ENCODE measurements around the gene DCTPP1. TPM values are rescaled to one million over a fixed set of nuclear protein-coding genes. Genes with fewer than 3 reads are reported as not detected.

Gene DCTPP1
- total and polyA plus RNA-seq, 9 of the 15 experiments (the other 6 are each of a cell fraction or from before 2014, with no cell fraction given): 45.0 to 132 (median 80.6) TPM

DNA sequence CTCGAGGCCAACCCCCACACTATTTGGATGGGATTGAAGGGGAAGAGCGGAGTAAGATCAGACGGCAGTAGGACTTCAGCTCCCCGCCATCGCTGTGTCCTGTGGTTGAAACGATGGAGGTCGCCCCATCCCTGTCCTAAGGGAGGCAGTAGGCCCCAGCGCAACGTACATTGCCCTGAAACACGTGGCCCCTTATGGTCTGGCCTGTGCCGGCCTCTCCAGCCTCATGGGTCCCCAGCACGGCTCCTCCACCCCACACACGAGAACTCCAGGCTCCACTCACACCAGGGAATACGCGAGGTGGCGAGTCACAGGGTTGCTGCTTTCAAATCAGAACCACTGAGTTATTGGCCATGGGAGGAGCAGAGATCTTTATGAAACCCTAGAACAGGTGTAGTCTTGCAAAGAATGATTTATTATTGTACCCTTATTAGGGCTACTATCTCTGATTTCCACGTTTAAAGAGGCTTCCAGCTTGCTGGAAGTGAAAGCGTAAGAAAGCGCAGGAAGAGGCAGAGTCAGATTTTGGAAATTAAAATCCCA, 669 bp upstream of the DCTPP1 start (continued):
- no peak for TF ChIP-seq SMAD3 (CRISPR knock-in tag; conservative IDR thresholded peaks at IDR 0.05)
- TF ChIP-seq, protein P1, sequence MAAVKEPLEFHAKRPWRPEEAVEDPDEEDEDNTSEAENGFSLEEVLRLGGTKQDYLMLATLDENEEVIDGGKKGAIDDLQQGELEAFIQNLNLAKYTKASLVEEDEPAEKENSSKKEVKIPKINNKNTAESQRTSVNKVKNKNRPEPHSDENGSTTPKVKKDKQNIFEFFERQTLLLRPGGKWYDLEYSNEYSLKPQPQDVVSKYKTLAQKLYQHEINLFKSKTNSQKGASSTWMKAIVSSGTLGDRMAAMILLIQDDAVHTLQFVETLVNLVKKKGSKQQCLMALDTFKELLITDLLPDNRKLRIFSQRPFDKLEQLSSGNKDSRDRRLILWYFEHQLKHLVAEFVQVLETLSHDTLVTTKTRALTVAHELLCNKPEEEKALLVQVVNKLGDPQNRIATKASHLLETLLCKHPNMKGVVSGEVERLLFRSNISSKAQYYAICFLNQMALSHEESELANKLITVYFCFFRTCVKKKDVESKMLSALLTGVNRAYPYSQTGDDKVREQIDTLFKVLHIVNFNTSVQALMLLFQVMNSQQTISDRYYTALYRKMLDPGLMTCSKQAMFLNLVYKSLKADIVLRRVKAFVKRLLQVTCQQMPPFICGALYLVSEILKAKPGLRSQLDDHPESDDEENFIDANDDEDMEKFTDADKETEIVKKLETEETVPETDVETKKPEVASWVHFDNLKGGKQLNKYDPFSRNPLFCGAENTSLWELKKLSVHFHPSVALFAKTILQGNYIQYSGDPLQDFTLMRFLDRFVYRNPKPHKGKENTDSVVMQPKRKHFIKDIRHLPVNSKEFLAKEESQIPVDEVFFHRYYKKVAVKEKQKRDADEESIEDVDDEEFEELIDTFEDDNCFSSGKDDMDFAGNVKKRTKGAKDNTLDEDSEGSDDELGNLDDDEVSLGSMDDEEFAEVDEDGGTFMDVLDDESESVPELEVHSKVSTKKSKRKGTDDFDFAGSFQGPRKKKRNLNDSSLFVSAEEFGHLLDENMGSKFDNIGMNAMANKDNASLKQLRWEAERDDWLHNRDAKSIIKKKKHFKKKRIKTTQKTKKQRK (IDR thresholded peaks at IDR 0.05; ENCODE audit: borderline replicate concordance, low read depth, low read length): no peak
- TF ChIP-seq PHB (CRISPR knock-in tag; IDR thresholded peaks at IDR 0.05): no peak
- TF ChIP-seq ZNF174 (CRISPR knock-in tag; IDR thresholded peaks at IDR 0.05): no peak
- no peak for TF ChIP-seq CREBBP (IDR thresholded peaks at IDR 0.05; ENCODE audit: low read depth, low read length)
- no peak for TF ChIP-seq MEF2D (tag; conservative IDR thresholded peaks at IDR 0.05; ENCODE audit: low read depth)
- TF ChIP-seq, protein P2, sequence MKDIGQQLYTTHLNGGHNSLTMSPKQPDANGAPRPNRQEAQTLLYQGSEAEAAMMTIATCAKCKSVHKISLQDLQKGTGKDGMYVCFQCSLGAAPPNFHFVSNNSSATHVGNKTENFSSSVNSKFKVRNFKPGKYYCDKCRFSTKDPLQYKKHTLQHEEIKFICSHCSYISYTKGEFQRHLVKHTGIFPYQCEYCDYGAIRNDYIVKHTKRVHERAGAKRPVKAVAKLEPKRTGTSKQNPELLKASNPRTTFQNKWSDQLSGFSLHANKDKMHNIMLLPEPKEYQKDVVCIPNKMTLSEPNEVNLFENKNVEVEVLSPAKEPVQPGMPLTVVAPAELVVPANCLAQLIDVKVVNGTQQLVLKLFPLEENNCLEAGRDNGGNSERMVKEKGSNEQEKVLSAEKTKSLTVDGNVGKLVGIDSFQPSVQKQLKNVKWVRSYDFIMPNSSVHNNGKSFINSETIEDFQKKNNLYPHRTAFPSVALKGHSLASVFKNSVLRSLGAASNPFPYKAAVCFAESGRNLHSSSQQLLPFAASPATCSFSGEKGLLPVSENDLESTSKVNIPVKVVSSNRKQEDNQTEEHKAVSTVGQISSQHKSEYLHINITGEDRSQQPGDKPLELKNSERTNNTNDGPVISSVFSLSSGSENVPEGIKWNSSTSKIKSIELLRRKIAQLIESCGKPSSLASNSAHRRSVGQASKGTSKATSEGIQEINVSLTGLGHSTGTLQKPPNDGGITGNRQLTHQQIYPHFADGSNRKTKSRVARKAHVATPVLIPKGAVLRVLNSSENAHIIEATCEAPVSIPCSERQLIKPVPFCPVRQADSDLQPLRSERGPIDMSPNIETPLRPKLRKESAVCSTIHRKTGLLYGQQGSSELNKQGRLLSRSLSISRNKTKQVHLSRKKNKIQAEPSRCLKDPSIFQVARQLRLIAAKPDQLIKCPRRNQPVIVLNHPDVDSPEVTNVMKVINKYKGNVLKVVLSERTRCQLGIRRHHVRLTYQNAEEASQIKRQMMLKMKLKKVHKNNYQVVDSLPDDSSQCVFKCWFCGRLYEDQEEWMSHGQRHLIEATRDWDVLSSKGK (CRISPR knock-in tag; IDR thresholded peaks at IDR 0.05): no peak
- TF ChIP-seq, protein P3, sequence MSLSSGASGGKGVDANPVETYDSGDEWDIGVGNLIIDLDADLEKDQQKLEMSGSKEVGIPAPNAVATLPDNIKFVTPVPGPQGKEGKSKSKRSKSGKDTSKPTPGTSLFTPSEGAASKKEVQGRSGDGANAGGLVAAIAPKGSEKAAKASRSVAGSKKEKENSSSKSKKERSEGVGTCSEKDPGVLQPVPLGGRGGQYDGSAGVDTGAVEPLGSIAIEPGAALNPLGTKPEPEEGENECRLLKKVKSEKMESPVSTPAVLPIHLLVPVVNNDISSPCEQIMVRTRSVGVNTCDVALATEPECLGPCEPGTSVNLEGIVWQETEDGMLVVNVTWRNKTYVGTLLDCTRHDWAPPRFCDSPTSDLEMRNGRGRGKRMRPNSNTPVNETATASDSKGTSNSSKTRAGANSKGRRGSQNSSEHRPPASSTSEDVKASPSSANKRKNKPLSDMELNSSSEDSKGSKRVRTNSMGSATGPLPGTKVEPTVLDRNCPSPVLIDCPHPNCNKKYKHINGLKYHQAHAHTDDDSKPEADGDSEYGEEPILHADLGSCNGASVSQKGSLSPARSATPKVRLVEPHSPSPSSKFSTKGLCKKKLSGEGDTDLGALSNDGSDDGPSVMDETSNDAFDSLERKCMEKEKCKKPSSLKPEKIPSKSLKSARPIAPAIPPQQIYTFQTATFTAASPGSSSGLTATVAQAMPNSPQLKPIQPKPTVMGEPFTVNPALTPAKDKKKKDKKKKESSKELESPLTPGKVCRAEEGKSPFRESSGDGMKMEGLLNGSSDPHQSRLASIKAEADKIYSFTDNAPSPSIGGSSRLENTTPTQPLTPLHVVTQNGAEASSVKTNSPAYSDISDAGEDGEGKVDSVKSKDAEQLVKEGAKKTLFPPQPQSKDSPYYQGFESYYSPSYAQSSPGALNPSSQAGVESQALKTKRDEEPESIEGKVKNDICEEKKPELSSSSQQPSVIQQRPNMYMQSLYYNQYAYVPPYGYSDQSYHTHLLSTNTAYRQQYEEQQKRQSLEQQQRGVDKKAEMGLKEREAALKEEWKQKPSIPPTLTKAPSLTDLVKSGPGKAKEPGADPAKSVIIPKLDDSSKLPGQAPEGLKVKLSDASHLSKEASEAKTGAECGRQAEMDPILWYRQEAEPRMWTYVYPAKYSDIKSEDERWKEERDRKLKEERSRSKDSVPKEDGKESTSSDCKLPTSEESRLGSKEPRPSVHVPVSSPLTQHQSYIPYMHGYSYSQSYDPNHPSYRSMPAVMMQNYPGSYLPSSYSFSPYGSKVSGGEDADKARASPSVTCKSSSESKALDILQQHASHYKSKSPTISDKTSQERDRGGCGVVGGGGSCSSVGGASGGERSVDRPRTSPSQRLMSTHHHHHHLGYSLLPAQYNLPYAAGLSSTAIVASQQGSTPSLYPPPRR (CRISPR knock-in tag; IDR thresholded peaks at IDR 0.05; ENCODE audit: borderline replicate concordance): no peak
- no peak for TF ChIP-seq HMG20A (CRISPR knock-in tag; conservative IDR thresholded peaks at IDR 0.05)
- TF ChIP-seq, protein P4, sequence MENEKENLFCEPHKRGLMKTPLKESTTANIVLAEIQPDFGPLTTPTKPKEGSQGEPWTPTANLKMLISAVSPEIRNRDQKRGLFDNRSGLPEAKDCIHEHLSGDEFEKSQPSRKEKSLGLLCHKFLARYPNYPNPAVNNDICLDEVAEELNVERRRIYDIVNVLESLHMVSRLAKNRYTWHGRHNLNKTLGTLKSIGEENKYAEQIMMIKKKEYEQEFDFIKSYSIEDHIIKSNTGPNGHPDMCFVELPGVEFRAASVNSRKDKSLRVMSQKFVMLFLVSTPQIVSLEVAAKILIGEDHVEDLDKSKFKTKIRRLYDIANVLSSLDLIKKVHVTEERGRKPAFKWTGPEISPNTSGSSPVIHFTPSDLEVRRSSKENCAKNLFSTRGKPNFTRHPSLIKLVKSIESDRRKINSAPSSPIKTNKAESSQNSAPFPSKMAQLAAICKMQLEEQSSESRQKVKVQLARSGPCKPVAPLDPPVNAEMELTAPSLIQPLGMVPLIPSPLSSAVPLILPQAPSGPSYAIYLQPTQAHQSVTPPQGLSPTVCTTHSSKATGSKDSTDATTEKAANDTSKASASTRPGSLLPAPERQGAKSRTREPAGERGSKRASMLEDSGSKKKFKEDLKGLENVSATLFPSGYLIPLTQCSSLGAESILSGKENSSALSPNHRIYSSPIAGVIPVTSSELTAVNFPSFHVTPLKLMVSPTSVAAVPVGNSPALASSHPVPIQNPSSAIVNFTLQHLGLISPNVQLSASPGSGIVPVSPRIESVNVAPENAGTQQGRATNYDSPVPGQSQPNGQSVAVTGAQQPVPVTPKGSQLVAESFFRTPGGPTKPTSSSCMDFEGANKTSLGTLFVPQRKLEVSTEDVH (IDR thresholded peaks at IDR 0.05; ENCODE audit: low read depth, partially characterized antibody): no peak
- TF ChIP-seq DIDO1 (tag; IDR thresholded peaks at IDR 0.05; ENCODE audit: low read depth): no peak
- no peak for TF ChIP-seq MTA1 (IDR thresholded peaks at IDR 0.05; ENCODE audit: borderline replicate concordance)
- no peak for TF ChIP-seq TGIF2 (CRISPR knock-in tag; IDR thresholded peaks at IDR 0.05)
- TF ChIP-seq SOX6 (IDR thresholded peaks at IDR 0.05): no peak

Measured in K562 (cell line).